Measurements from ENCODE around the gene ZNF829. TPM values are rescaled to one million over a fixed set of nuclear protein-coding genes. Genes with fewer than 3 reads are reported as not detected.
A peak's percentile ranks its signal among the peaks of the same experiment; 100 is the strongest.

Gene ZNF829
- total and polyA plus RNA-seq, 2 donors (not counting 1 experiment from before 2014, with no cell fraction given), result 1.5 to 9.6 TPM

- Histone ChIP-seq H2AFZ (ENCODE audit: insufficient read depth, low read depth, low read length, poor library complexity, severe bottlenecking) (peak within 1 kb of the TSS; percentile 98), H3K4me2 (replicated peaks; ENCODE audit: low read depth, low read length, poor library complexity, severe bottlenecking) (peak within 1 kb of the TSS; percentile 93)
Measured at GRCh38 chr19:36850559-36851442, 65.3 kb downstream of the ZNF829 start, which contains the start of gene ZNF345. TSS of gene ZNF345 (plus strand) at chr19:36850876. CDS start at chr19:36876831, 25,955 bp downstream.

More at GRCh38 chr19:36850559-36851442, 65.3 kb downstream of the ZNF829 start, which contains the start of gene ZNF345:
- Histone ChIP-seq H3K27me3 (replicated peaks in 1 of 4; ENCODE audit: control extremely low read depth in 1 of 4, control insufficient read depth in 3 of 4, insufficient read depth in 4 of 4, low read length in 3 of 4) (no peaks in the 10 kb centered on the region), H3K27ac (ENCODE audit: low read length in 2 of 2) (peak within 1 kb of the TSS; percentile 74 to 84), H4K20me1 (ENCODE audit: control insufficient read depth, insufficient read depth, low read length, poor library complexity, severe bottlenecking) (no peaks in the 10 kb centered on the region), H3K9me3 (ENCODE audit: control extremely low read depth in 1 of 3, control insufficient read depth in 2 of 3, insufficient read depth in 1 of 3, low read length in 2 of 3) (peaks cover 2 to 16% (median 3%) of the 10 kb centered on the region in 3 donors), H3K4me3 (ENCODE audit: control extremely low read depth in 1 of 5, extremely low read depth in 1 of 5, insufficient read depth in 1 of 5, low read depth in 2 of 5, low read length in 4 of 5) (peak within 1 kb of the TSS; percentile 92 to 100 (median 93)), H3K9ac (ENCODE audit: low read length) (peak within 1 kb of the TSS; percentile 88), H3K36me3 (replicated peaks in 1 of 2; ENCODE audit: control extremely low read depth in 1 of 2, control insufficient read depth in 1 of 2, extremely low read depth in 1 of 2, insufficient read depth in 2 of 2, low read length in 1 of 2) (peaks cover 4 to 15% of the 10 kb centered on the region in 2 experiments), H3K4me1 (ENCODE audit: control insufficient read depth in 2 of 2, insufficient read depth in 2 of 2, low read length in 2 of 2) (peaks cover 16 to 20% of the 10 kb centered on the region in 2 donors), H3K79me2 (ENCODE audit: control insufficient read depth, insufficient read depth, low read length) (peaks cover 69% of the 10 kb centered on the region)
- ATAC-seq (ENCODE audit: low read depth) (peak; percentile 82), DNase-seq (peak; percentile 93)
- Mint-ChIP-seq H3K27ac (no peak within 1 kb of the TSS), H3K4me1 (peaks cover 5% of the 10 kb centered on the region), H3K27me3 (no peaks in the 10 kb centered on the region), H3K4me3 (no peak within 1 kb of the TSS), H3K9me3 (ENCODE audit: insufficient read depth) (peaks cover 6% of the 10 kb centered on the region)
- under 1% methylated on average over 43 of the region's 43 CpGs for WGBS (ENCODE audit: insufficient coverage)
- CTCF ChIA-PET, result interaction anchor here (0.6 to 3.3 kb wide), 3 partner anchors 10 to 520 kb away, joined by 3 to 23 read pairs (median 3); partner anchors contain the start of genes ZNF527 and ZNF790
- no peak for TF ChIP-seq EZH2 (IDR thresholded peaks at IDR 0.05; ENCODE audit: borderline replicate concordance, insufficient read depth, low read depth, low read length, poor library complexity, severe bottlenecking)
- no peak for TF ChIP-seq CTCF (IDR thresholded peaks at IDR 0.05)
- POLR2A ChIA-PET, result interaction anchor here (0.6 to 3.1 kb wide), 5 partner anchors 12 to 467 kb away, joined by 3 to 41 read pairs (median 3); partner anchors contain the start of genes ZNF382, ZNF790 and ZNF850
- intact Hi-C loops (cut with micrococcal nuclease), result loop anchor here (1.0 to 2.0 kb wide), 14 partner anchors 12 to 744 kb away; partner anchors contain the start of genes ZFP14, ZFP82, ZNF260 and ZNF383
